SIG-M5 treated with dmso at 0.1 percent for 504 hours (cell line): ENCODE data around the gene ADAM33.

Experiments used
- DNase-seq: peaks from one replicate; lab custom pipeline; 2025; ENCODE audit not compliant: unreplicated experiment; lab: John Stamatoyannopoulos, UW

ADAM33 gene

DNA sequence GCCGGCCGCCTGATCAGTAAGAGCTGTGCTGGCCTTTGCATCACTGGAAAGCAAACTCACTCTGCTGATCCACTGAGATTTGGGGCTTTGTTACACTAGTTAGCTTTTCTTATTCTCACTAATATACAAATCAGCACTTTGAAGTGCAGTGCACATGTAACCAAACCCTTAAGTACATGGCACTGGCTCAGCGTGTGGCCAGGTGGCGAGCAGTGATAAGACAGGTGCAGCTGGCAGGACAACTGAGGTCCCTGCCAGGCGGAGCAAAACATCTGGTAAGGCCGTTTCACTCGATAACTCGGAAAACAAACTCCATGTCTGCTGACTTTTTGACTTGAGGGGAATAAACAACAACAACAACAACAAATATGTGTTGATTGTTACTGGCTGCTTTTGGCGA, 29.6 kb downstream of the ADAM33 start:
- DNase-seq, result no peak

DNA sequence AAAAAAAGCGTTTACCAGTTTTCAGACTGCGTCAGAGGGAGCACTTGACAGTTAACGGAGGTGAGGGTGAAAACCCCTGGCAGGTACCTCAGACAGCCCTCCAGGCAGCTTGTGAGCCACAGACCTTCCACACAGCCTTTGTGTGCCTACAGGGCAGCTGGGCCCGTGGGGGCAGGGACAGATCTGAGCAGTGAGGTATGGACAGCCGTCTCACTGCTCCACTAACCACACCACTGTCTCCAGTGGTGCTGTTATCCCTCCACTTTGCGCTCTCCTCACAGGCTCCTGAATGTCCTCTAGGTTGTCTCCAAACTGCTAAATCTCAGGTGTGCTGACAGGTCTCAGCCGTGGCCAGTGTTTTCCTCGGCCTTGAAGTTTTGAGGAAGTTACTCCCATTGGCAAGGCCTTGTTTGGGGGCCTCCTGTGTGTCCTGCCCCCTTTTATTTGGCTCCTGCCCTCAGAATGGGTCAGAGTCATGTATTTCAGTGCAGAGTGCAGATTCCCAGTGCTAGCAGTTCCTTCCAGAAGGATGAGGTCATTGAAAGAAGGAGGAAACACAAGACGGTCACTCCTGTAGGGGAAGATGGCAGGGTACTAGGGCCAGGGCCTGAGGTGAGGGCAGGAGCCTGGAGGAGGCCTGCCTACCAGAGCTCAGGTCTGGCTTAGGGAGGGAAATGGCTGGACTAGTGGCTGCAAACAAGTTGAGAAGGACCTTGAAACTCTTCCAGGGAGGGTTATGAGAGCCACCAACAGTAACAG, 30.4 kb downstream of the ADAM33 start:
- DNase-seq, result no peak

DNA sequence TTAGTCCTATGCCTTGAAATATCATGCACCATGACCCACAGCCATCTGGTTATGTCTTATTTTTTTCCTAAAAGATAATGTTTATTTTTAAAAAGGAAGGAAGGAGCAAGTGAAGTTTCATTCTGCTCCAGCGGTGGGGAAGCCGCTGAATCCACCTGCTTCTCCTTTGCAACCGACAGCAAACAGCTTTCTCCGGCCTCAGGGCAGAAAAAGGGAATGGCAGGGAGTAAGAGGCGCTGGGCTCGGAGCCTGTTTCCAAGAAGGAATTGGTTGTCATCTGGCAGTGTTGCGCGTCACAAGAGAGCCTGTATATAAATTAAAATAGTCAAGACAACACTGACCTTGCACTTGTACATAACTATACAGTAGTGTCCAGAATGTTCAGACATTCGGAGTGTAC, 32.9 kb downstream of the ADAM33 start:
- DNase-seq, result no peak

DNA sequence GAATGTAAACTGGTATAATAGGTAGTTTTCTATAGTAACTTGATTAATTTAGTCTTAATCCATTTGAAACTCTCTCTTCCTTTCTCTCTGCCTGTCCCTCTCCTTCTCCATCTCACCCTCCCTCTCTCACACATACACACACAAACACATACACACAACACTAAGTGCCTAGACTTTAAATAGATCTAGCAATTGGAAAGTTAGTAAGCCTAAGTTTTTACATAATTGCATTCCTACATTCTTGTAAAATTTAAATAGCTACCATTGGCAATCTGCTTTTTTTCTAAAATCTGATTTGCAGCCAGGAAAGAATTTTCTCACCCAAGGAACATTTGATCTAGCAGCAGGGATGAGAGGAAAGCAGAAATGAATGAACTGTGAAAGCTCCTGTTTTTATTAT, 34.3 kb downstream of the ADAM33 start:
- DNase-seq, result no peak

DNA sequence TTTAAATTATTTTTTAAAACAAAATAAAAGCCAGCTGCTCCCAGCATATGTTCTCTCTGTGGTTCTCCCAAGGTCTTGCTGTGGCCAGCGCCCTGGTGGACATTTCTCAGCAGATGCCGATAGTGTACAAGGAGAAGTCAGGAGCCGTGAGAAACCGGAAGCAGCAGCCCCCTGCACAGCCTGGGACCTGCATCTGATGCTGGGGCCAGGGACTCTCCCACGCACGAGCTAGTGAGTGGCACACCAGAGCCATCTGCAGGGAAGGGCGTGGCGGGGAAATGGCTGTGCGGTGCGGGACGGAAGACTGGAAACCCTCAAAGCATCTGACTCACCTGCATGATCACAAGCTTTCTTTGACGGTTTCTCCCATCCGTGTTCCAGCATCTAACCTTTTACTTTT, 35.2 kb downstream of the ADAM33 start:
- DNase-seq, result no peak

DNA sequence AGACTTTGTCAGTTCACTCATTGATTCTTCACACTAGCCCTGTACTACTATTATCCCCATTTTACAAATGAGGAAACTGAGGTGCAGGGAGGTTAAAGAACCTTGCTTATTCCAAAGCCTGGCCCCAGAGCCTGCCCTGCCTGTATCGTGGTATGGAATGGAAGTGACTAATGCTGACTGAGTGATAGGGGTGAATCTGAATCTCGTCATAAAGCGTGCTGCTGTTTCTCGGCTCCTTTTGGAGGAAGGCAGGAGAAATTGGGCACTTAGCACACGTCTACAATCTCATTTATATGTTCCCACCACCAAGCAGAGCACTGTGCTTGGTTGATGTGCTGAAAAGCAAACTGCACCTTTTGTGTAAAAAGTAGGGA, 35.8 kb downstream of the ADAM33 start:
- DNase-seq, result no peak

DNA sequence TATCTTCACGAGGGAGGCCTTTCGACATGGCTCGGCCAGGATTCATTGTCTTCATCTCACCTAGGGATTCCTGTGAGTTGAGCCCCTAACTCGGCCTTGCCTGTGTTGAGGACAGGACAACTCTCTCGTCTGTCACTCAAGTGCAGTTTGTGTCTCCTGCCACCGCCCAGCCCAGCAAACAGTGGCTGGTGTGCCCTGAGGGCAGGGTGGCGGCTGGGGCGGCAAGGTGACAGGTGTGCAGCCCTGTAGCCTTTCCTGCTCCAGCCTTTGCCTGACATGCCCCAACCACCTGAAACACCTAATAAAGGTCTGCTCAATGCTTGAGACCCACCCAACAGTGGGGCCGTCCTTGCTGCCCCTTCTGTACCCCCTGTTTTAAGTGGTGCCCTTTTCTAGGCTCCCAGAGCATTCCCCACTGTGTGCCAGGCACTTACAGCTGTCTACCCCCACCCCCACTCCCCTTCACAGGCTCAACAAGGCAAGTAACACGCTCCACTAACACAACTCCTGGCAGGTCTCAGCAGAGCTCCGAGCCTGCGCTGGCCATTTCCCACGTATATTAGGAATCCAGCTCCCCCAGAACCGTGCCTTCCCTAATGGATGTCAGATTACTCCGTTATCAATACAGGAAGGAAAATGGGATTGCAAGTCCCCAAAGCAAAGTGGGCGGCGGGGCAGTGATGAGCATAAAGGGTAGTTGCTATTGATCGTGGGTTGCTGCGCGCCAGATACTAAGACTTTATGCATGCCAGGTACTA, 36.3 kb downstream of the ADAM33 start:
- no peak for DNase-seq

DNA sequence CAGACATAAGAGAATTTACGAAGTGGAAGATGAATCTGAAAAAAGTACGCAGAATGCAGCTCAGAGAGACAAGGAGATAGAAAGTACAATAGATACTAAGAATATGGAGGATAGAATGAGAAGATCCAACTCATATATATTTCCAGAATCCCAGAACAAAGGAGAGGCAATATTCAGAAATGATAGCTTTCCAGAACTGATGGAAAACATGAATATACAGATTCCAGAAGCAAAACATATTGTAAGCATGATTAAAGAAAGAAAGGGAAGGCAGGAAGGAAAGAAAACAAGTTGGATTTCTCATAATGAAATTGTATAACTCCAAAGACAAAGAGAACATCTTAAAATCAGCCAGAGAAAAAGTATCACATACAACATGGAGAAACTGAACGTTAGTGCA, 41.6 kb downstream of the ADAM33 start:
- DNase-seq, result no peak

DNA sequence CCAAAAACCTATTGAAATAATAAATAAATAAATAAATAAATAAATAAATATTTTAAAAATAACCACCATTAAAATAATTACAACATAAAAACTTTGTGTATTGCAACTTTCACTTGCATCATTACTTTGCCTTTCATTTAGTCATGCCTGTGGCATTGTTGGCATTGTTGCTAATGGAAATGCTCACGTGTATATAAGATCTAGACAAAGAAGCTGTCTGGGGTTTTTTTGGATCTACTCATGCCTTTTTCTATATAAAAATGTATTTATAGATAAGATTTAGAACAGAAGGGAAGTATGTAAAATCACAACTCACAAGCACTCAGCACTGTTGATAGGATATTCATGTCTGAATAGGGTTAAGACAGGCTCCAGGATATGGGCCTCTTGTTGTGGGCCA, 46.5 kb downstream of the ADAM33 start:
- DNase-seq, result no peak

DNA sequence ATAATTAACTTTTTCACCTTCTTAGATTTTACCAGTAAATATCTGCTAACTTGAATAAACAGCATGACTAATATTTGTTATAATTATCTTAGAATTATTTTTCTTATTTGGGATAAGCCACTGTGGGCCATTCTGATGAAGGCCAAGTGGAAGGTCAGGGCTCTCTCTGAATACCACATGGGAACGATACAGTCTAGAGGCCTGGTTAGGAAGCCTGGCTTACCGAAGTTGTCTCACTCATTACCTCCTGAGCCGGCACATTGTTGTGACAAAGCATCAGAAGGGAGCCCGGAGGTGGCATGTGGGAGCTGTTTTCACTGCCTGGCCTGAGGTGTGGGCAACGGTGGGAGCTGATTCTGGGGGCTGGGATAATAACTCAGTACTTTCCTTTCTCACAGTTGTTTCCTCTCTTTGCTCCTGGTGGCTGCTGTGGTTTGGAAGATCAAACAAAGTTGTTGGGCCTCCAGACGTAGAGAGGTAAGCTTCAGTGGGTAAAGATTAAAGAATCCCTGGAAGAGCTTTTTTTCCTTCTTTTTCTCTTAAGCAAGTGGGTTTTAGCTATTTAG, 47.8 kb downstream of the ADAM33 start:
- no peak for DNase-seq

DNA sequence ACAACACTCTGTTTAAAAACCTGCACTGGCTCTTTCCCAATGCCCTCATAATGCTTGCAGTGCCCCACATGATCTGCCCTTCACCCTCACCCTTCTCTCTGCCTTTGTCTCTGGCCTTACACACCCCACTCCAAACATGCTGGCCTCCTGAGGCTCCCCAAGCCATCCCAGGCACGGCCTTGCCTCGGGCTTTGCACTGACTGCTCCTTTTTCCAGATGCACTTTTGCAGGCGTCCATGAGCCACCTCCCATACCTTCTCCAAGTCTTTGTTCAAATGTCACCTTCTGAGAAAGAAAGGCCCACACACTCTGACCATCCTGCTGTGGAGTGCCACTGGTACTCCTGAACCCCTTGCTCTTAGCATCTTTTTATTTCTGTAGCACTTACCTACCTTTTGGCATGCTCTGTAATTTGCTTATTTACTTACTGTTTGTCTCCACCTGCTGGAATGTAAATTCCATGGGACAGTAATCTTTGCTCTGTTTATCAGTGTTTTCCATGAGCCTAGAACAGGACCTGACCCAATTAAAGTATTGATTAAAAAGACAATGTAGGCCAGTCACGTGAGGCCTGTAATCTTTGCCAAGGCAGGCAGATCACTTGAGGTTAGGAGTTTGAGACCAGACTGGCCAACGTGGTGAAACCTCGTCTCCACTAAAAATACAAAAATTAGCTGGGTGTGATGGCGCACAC, 49.4 kb downstream of the ADAM33 start:
- no peak for DNase-seq

DNA sequence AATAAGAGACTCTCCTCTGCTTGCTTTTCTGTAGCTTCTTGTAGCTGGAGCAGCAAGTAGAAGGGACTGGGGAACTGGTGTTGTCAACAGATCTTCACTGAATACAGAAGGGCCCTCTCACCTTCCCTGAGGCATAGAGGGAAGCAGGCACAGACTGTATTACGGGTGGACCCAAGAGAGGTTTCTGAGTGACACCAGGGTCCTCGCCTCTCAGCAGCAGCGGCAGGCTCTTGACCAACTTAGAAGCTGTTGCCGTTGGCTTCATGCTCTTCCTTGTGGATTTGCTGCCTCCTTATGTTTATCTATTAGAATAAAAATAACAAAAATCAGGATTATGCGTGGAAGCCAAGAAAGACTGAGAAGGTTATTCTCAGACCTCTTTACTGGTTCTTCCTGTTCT, 50.3 kb downstream of the ADAM33 start:
- DNase-seq, result no peak

DNA sequence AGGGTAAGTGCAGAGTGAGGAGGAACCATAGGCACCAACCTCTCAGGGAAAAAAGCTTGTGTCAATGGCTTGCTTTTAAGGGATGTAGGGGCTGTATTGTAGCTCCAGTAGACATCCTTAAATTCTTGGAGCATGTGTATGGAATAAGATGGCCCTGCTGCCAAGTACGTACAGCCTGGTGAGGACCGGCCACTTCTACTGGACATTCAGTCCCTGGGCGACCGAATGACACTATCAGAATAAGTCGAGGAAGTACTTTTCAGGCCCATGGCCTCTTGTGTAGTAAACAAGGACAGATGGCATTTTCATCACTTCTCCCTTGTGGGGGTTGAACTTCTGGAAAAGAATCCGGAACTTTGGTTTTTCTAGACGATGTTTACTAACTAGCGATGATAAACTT, 51.4 kb downstream of the ADAM33 start:
- no peak for DNase-seq

DNA sequence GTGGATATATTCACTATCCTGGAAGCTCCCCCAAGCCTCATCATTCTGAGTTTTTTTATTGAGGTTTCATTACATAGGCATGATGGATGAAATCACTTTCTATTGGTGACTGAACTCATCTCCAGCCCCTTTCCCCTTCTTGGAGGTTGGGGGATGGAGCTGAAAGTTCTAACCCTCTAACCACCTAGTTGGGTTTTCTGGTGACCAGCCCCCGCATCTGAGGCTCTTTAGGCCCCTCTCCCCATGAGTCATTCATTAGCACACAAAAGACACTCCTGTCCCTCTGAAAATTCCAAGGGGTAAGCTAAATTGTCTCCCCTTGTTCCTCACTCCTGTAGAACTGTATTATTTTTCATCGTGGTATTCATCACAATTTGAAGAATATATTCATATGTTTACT, 51.9 kb downstream of the ADAM33 start:
- DNase-seq, result no peak

DNA sequence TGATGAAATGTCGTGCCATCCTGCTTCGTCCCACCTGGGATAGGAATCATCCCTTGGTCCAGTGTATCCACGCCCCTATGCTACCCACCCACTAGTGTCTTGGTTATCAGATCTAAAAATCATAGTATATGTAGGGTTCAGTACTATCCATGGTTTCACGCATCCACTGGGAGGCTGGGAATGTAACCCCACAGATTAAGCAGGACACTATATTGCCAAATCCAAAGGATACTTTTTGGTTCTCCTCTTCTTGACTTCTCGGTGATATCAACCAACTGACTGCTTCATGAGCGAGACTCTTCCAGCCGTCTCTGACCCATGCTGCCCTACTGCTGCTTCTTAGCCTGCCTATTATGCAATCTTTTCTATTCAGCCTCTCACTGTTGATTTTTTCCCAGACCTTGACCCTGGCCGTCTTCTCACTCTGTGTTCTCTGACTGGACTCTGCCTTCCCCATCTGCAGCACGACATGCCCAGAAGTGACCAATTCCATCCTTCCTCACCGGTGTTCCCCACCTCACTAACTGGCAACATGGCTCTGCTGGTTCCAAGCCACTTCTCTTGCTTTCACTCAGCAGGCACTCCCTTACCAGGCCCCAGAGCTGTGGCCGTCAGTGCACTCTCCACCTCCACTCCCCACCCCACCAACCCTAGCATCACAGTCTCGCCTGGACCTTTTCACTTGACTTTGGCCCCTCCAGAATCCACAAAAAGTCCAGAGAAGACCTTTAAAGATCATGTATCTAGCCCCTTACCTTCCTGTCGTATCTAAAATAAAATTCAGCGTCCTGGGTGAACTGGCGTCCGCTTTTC, 53.1 kb downstream of the ADAM33 start:
- DNase-seq, result no peak

DNA sequence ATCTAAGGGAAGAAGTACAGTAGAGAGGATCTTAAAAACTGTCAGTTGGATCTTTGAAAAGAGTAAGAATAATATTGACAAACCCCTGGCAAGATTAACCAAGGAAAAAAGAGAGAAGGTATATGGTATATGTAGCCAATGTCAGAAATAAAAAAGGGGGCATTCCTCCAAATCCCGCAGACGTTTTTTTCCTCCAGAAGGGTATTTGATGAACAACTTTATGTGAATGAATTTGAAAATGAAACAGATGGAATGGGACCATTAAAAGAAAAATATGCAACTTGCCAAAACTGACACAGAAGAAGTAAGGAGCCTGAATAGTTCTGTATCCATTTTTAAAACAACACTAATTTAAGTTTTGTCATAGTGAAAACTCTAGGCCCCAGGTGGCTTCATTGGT, 54.3 kb downstream of the ADAM33 start:
- DNase-seq, result no peak

DNA sequence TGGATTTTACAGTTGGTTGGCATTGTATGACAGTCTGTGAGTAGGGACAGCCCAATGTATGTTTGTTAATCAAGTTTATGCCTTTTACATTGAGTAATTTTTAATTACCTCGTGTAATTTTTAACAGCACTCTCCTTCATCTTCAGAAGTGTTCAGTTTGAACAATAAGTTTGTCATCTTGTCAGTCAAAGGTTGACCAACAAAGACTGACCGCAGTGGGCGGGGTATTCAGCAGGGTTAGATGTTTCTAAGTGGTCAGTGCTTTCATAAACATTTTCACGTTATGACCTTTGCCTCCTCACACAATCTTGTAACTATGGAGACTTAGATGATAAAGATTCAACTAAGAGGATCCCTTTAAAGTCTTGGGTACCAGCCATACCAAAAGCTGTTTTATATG, 59.4 kb downstream of the ADAM33 start:
- DNase-seq, result no peak

DNA sequence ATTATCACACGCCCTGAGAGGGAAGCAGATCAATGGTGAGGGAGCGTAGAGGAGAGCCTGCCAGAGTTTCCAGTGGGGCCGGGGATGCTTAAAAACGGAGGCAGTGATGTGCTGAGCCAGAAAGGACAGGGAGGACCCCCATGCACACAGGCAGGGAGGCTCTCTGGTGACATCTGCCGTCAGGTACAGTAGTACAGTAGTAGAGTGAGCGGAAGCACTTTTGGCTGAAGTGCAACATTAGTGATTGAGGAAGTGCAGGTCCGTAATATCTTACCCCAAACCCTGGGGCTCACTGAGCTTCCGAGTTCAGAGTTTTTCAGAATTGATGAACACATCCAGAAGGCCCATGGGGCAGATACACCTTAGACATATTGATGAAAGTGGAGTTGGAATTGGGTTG, 60.7 kb downstream of the ADAM33 start:
- DNase-seq, result peak; percentile 41
